Activated CD4-positive, CD25-positive, alpha-beta regulatory T cell treated with anti-CD3 and anti-CD28 coated beads, Interleukin-2, amount 50 U/mL, for 16 hours (primary cell): ENCODE results near the gene TDRD12.
"Not testable (repeated sequence)": the region's sequence is repeated elsewhere in the genome, so short reads cannot be mapped to it uniquely, and the experiment has no call there.

Experiments used
- DNase-seq: peaks from one replicate; pipeline ENCODE4 v3.0.0-alpha.2; 2020; ENCODE audit warnings: low read depth, low spot score

The TDRD12 gene

GRCh38 chr19:32830231-32831014, 110.9 kb downstream of the TDRD12 start:
- DNase-seq, result no peak

GRCh38 chr19:32831611-32832010, 112.0 kb downstream of the TDRD12 start:
- DNase-seq, result no peak

DNA sequence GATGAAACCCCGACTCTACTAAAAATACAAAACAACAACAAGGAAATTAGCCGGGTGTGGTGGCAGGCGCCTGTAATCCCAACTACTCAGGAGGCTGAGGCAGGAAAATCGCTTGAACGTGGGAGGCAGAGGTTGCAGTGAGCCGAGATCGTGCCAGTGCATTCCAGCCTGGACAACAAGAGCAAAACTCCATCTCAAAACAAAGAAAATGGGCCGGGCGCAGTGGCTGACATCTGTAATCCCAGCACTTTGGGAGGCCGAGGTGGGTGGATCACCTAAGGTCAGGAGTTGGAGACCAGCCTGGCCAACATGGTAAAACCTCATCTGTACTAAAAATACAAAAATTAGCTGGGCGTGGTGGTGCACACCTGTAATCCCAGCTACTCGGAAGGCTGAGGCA, 112.5 kb downstream of the TDRD12 start:
- DNase-seq, result not testable (repeated sequence)

- not testable (repeated sequence) for DNase-seq
These were observed 113.3 kb downstream of the TDRD12 start for GRCh38 chr19:32832825-32833224.

DNA sequence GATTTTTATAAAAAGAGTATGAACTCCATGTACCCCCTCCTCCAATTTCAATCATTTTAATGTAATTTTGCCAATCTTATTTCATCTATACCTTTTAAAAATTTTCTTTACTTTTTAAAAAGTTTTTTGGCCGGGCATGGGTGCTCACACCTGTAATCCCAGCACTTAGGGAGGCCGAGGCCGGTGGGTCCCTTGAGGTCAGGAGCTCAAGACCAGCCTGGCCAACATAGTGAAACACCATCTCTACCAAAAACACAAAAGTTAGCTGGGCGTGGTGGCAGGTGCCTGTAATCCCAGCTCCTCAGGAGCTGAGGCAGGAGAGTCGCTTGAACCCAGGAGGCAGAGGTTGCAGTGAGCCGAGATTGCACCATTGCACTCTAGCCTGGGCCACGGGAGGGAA, 113.8 kb downstream of the TDRD12 start:
- not testable (repeated sequence) for DNase-seq

DNA sequence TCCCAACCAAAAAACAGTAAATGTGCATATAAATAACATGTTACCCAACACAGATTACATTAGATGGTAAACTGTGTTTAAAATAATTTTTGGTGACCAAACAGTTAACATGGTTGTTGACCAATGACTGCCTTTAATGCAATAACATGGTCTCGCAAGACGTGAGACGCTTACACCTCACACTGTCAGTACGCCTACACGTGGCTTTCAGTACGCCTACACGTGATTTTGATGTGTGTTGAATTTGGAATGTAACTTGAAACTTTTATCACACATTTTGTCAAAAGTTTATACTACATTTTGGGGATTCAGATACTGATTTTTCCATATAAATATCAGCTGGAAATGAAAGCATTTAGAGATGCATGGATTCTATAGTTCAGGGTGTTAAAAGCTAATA, 118.0 kb downstream of the TDRD12 start:
- DNase-seq, result no peak

DNA sequence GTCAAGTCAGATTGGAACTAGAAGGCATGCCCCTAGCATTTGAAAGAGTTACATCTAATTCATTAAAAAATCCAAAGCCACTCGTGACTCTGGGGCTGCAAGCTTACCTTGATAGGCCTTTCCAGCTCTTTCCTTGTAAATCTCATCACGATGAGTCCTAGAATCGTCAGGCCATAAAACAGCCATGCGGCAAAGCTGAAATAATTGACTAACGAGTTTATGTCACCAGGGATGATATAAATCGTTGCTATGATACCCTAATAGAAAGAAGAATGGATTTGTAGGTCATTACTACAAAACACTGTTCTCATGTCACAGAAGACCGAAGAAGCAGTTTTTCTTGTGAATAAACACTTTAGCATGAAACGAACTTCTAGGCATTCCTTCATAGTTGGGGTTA, 122.5 kb downstream of the TDRD12 start:
- no peak for DNase-seq

DNA sequence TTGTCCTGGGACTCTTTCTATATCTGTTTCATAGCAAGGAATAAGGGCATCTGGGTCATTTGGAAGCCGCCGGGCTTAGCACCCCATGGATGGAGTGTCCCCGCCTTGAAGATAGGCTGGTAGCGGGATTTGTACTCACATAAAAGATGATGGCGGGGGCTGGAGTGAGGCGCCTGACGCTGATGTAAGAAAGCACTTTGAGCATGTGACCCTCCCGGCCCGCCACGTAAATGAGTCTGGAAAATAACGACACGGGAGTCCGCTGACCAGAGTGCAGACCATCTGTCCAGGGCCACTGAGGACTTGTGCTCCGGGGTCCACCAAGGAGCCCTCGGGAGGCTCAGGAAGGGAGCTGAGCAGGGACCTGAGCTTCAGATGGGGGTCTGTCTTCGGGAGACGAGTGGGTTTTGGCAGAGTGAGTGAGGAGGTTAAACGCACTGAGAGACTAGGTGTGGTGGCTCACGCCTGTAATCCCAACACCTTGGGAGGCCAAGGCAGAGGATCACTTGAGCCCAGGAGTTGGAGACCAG, 124.2 kb downstream of the TDRD12 start:
- no peak for DNase-seq

DNA sequence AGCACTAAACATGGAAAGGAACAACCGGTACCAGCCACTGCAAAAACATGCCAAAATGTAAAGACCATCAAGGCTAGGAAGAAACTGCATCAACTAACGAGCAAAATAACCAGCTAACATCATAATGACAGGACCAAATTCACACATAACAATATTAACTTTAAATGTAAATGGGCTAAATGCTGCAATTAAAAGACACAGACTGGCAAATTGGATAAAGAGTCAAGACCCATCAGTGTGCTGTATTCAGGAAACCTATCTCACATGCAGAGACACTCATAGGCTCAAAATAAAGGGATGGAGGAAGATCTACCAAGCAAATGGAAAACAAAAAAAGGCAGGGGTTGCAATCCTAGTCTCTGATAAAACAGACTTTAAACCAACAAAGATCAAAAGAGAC, 128.5 kb downstream of the TDRD12 start:
- DNase-seq, result not testable (repeated sequence)

DNA sequence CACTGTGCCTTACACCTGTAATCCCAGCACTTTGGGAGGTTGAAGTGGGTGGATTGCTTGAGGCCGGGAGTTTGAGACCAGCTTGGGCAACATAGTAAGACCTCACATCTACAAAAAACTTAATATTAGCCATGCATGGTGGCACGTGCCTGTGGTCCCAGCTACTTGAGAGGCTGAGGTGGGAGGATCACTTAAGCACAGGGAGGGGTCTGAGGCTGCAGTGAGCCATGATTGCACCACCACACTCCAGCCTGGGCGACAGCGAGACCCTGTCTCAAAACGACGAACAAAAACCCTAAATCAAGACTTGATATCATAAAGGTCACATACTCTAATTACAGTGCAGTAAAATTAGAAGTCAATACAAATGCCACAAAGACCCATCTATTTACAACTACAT, 132.6 kb downstream of the TDRD12 start:
- DNase-seq, result no peak

DNA sequence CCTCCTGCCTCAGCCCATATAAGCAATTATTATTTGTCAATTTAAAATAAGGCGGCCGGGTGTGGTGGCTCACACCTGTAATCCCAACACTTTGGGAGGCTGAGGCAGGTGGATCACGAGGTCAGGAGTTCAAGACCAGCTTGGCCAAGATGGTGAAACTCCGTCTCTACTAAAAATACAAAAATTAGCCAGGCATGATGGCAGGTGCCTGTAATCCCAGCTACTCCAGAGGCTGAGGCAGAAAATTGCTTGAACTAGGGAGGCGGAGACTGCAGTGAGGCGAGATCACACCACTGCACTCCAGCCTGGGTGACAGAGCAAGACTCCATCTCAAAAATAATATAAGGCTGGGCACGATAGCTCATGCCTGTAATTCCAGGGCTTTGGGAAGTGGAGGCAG, 137.3 kb downstream of the TDRD12 start:
- DNase-seq, result not testable (repeated sequence)

GRCh38 chr19:32857584-32857983, 138.0 kb downstream of the TDRD12 start:
- no peak for DNase-seq

- no peak for DNase-seq
These were observed 138.6 kb downstream of the TDRD12 start for GRCh38 chr19:32858155-32858554.

DNA sequence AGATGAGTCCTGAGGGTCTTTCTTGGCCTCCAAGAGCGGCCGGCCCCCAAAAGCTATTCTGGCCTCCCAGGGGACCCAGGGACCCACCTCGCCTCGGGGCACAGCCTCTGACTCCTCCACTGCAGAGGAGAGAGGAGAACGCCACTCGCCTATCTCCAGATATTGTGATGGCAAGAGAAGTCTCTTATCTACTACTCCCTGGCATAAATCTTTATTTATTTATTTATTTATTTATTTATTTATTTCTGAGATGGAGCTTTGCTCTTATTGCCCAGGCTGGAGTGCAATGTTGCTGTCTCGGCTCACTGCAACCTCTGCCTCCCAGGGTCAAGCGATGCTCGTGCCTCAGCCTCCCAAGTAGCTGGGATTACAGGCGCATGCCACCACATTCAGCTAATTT, 139.0 kb downstream of the TDRD12 start:
- DNase-seq, result no peak

DNA sequence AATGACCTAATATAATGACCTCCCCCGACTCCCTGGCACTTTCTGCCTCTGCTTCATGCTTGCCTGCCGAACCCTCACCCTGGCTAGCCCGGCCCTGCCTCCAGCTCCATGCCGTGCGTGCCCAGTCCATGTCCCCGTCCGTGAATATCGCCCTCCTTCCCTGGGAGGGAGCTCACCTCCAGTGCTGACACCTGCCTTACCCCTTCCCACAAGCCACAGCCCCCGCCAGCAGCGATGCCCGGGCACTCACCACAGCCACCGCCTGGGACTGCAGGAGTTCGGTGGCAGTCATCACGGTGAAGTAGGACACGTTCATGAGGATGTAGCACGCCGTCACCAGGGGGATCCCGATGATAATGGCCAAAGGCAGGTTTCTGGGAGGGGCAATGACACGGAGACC, 140.0 kb downstream of the TDRD12 start:
- DNase-seq, result no peak

DNA sequence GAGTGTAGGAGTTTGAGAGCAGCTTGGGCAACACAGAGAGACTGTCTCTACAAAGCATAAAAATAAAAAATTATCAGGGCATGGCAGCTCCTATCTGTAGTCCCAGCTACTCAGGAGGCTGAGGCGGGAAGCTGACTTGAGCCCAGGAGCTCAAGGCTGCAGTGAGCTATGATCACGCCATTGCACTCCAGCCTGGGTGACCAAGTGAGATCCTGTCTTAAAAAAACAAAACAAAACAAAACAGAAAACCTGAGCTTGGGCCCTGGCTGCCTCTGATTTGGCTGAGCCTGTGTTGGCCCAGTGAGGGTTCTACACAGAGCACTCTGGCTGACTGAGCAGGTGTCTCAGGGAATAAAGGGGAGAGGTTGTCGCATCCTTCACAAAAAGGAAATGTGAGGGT, 142.0 kb downstream of the TDRD12 start:
- no peak for DNase-seq

DNA sequence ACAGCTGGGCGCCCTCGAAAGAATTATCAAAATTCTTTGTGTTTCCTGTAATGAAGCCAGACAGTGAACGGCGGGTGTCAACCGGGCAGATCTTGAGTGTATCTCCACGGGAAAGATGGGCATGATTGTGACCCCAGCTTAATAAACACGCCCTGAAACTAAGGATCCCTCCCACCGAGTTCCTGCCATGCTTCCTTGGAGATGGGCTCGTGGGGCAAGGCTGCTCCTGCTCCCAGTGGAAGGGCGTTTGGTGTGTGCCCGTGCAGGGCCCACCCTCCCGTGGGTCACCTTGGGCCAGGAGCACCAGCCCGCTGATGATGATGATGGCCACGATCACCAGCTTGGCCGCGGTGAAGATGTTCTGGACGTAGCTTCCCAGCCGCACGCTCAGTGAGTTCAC, 142.6 kb downstream of the TDRD12 start:
- no peak for DNase-seq

DNA sequence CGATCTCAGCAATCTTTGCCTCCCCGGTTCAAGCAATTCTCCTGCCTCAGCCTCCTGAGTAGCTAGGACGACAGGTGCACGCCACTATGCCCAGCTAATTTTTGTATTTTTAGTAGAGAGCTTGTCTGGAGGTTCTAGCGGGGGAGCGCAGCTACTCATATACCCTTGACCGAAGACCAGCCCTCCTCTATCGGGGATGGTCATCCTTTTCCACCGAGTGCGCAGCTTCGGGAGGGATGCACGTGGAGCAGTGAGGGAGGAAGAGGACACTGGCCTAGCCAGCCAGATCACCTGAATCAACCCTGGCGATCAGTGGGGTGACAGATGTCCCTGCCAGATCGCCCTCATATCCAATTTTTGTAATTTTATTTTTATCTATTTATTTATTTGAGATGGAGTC, 143.2 kb downstream of the TDRD12 start:
- no peak for DNase-seq

GRCh38 chr19:32863301-32863700, 143.7 kb downstream of the TDRD12 start:
- no peak for DNase-seq

GRCh38 chr19:32863841-32864240, 144.3 kb downstream of the TDRD12 start:
- no peak for DNase-seq

GRCh38 chr19:32864318-32865007, 144.9 kb downstream of the TDRD12 start:
- DNase-seq, result no peak

DNA sequence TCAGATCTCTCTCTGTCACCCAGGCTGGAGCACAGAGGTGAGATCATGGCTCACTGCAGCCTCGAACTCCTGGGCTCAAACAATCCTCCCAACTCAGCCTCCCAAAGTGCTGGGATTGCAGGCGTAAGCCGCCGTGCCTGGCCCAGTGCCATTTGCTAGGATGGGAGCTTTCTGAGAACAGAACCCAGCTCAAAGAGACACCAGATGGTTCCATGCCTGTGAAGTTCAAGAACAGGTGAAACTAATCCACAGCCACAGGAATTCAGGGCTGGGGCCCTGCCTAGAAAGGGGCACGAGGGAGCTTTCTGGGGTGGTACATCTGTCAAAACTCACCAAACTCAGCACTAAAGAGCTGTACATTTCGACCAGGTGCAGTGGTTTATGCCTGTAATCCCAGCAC, 145.8 kb downstream of the TDRD12 start:
- DNase-seq, result no peak

- no peak for DNase-seq
These were observed 146.5 kb downstream of the TDRD12 start for GRCh38 chr19:32866061-32866460.
